Suprapubic skin (tissue), 3 donors: ENCODE data around the gene MPDZ.

Source experiments
- POLR2A ChIP-seq, 2 donors: fragments of 450-650 bp; IDR thresholded peaks; one replicate each; pipeline ENCODE4 v1.6.1; 2017; ENCODE audit warnings: antibody characterized with exemption in 2 of 2, mild to moderate bottlenecking in 2 of 2, moderate library complexity in 2 of 2
- TF ChIP-seq, protein P1 (sequence below), 2 donors: fragments of 200-600 bp in 1 of 2; fragments of 450-650 bp in 1 of 2; sonication (generic) in 1 of 2; IDR thresholded peaks; one replicate each; pipeline ENCODE4 v1.5.1; 2016 to 2019; ENCODE audit warnings: antibody characterized with exemption in 2 of 2, mild to moderate bottlenecking in 1 of 2, moderate library complexity in 1 of 2

DNA sequence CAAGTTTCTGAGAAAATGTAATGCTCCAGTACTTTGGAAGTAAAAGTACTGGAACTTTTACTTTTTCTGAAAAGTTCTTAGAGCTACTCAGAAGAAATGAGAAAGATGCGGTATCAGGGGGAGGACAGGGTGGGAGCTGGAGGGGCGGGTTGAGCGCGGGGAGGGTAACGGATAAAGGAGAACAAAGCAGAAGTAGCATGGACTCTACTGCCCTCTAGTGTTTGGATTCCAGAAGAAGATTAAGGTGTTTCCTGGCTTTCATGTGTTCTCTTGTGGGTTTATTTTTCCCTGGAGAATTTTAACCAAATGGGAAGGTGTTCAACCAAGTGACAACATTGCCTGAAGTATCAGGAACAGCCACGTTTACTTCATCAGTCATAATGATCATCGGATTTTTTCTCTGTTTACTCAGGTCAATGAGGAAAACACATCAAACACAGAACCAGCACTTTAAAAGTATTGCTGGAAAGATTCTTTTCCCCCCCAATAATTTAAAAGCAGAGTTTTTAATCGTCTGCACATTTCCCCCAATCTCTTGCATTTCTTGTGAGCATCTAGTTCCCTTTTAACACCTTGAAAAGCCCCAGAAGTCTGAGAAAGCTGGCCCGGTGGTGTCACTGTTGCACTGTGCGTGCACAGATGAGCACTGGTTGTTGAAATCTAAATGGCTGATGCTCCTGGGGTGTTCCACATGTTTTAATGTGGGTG is 190.6 kb downstream of the MPDZ start:
- TF ChIP-seq, protein P1, sequence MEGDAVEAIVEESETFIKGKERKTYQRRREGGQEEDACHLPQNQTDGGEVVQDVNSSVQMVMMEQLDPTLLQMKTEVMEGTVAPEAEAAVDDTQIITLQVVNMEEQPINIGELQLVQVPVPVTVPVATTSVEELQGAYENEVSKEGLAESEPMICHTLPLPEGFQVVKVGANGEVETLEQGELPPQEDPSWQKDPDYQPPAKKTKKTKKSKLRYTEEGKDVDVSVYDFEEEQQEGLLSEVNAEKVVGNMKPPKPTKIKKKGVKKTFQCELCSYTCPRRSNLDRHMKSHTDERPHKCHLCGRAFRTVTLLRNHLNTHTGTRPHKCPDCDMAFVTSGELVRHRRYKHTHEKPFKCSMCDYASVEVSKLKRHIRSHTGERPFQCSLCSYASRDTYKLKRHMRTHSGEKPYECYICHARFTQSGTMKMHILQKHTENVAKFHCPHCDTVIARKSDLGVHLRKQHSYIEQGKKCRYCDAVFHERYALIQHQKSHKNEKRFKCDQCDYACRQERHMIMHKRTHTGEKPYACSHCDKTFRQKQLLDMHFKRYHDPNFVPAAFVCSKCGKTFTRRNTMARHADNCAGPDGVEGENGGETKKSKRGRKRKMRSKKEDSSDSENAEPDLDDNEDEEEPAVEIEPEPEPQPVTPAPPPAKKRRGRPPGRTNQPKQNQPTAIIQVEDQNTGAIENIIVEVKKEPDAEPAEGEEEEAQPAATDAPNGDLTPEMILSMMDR (IDR thresholded peaks at IDR 0.05) = peak; percentile 24 to 55
- no peak for TF ChIP-seq POLR2A (IDR thresholded peaks at IDR 0.05)
